ENCODE data around the gene FADS3. TPM values are rescaled to one million over a fixed set of nuclear protein-coding genes. Genes with fewer than 3 reads are reported as not detected.

Gene FADS3
- total RNA-seq, 4 donors from 2014 or later: 10.9 to 27.8 (median 18.3) TPM

DNA sequence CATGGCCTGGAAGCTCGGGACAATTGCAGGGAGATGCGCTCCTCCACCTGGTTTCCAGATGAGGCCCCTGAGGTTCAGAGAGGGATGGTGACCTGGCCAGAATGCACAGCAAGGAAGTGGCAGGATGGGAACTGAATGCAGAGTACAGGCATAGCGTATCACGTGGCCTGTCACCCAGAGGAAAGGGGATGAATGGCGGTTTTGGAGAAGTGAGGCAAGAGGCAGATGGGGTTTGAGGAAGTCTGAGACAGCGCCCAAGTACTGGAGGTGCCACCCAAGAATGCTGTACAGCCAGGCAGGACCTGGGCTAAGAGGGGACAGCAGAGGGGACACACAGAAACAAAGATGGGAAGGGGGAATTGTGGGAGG is 21.2 kb upstream of the FADS3 start:
- WGBS, 2 donors: 79 to 80% methylated on average over 6 of the region's 6 CpGs
- intact Hi-C loops (cut with DNase I; ENCODE audit: low total_unique reads): no loop called here
- no peak overlapping the region for H3K4me3 ChIP-seq (ENCODE audit: low read depth, poor library complexity, severe bottlenecking)
- TF ChIP-seq POLR2A (IDR thresholded peaks at IDR 0.05) (no peak), CTCF (IDR thresholded peaks at IDR 0.05) (no peak)
- DNase-seq (ENCODE audit: low spot score in 2 of 2): no peak

DNA sequence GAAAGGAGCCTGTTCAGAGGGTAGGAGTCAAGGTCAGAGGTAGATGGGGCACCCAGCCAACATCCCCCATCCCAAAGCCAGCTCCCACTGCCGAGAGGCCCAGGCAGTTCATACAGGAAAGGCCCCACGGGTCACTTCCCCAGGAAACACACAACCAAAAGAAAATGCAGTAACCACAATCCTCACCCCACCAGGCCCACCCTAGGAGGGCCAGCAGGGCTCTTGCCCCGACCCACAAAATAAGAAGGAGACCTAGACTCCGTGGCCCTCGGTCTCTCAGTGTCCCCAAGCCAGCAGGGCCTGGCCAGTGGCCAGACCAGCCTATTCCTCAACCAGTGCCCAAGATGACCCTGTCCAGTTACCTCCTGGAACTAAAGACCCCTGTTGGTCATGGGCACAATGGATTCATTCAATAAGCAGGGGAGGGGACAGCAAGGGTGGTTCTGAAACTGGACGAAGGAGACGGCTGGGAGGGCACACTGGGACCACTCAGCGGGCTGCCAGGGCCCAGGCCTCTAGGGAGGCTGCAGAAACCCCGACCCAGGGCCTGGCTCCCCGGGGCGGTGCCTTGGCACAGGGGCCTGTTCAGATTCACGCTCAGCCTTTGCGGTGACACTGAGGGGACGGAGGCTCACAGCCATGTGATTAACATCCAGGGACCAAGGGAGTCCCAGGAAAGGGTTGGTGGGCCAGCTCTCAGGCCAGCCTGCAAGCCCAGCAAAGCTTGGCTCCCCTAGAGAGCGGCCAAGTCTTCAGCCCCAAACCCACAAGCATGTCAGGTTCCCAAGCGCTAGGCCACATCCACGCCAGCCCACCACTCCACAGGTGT is 20.6 kb upstream of the FADS3 start:
- no peak overlapping the region for H3K4me3 ChIP-seq (ENCODE audit: low read depth, poor library complexity, severe bottlenecking)
- WGBS, 2 donors: 53 to 76% methylated on average over 13 to 15 of the region's 17 CpGs
- DNase-seq (ENCODE audit: low spot score in 2 of 2): peak in 1 of 2 donors; percentile 87

GRCh38 chr11:61911128-61911700 is 19.9 kb upstream of the FADS3 start:
- no peak for DNase-seq (ENCODE audit: low spot score in 2 of 2)
- 79% methylated on average over 7 of the region's 7 CpGs for WGBS, 2 donors
- H3K4me3 ChIP-seq (ENCODE audit: low read depth, poor library complexity, severe bottlenecking): no peak overlapping the region
- intact Hi-C loops (cut with DNase I; ENCODE audit: low total_unique reads): no loop called here
- TF ChIP-seq POLR2A (IDR thresholded peaks at IDR 0.05): no peak
- TF ChIP-seq CTCF (IDR thresholded peaks at IDR 0.05): no peak

More for the DNA sequence above, 20.6 kb upstream of the FADS3 start:
- intact Hi-C loops (cut with DNase I; ENCODE audit: low total_unique reads): no loop called here
- TF ChIP-seq CTCF (IDR thresholded peaks at IDR 0.05) (no peak), POLR2A (IDR thresholded peaks at IDR 0.05) (no peak)

DNA sequence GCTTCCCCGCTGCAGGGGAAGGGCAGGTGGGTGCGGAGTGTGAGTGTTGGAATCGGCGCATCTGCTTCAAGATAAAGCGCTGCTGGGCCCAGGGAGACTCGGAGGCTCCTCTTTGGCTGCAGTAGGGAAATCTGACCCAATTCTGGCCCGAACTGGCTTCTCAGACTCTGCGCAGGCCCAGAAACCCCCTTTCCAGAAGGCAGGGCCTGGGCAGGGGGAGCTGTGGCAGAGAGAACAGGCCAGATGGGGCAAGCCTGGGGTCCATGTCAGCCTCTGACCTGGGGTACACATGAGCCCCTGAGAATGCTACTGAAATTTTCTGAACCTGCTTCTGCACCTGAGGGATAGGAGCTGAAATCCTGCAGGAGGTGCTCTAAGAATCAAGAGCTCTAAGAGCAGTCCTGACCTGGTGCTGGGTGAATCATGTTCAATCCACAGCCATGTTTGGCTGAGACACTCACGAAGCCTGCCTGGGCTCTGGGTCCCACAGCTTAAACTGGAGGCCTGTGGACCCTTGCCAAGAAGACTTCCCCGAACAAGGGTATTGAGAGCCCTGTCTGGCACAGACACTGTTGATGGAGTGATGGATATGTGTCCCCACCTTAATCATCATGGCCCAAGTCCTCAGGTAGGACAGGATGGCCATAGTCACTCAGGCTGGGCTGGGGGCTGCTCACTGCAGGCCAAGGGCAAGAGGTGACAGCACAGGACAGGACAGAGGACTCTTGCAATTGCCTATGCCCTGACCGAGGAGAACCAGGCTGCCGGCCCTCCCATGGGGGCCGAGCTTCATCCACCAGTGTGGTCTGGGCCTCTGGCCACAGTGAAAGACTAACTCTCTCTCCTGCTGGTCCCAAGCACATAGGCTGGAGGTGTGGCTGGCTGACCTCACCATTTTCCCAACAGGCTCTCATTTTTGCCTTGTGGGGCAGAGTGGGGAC is 19.1 kb upstream of the FADS3 start:
- H3K4me3 ChIP-seq (ENCODE audit: low read depth, poor library complexity, severe bottlenecking): no peak overlapping the region
- 78 to 88% methylated on average over 10 to 11 of the region's 13 CpGs for WGBS, 2 donors
- intact Hi-C loops (cut with DNase I; ENCODE audit: low total_unique reads): no loop called here
- no peak for DNase-seq (ENCODE audit: low spot score in 2 of 2)
- TF ChIP-seq CTCF (IDR thresholded peaks at IDR 0.05) (no peak), POLR2A (IDR thresholded peaks at IDR 0.05) (no peak)

DNA sequence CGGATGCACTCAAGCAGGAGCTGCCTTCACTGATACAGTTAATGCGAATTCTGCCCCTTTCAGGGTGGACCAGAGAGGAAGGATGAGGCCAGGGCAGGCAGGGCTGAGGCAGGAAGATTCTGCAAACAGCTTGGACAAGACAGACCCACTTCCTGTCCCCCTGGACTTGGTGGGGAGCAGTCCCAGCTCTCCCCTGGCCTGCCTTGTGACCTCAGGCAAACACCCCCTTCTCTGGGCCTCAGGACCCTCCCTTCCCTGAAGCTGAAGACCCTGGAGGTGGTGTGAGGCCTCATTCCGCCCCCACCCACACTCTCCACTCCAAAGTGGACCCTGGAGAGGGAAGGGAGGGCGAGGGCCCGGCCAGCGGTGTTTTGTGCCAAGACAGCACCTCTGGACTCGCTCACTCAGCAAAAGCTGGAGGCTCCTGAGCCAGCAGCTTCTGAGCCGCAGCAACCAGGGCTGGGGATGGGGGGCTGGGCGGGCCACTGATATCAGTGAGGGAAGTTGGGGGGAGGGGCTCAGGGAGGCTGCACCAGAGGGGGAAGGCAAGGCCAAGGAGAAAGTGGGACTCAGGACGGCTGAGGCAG is 17.5 kb upstream of the FADS3 start:
- intact Hi-C loops (cut with DNase I; ENCODE audit: low total_unique reads): no loop called here
- 75 to 78% methylated on average over 10 of the region's 10 CpGs for WGBS, 2 donors
- TF ChIP-seq POLR2A (IDR thresholded peaks at IDR 0.05): no peak
- no peak for TF ChIP-seq CTCF (IDR thresholded peaks at IDR 0.05)
- H3K4me3 ChIP-seq (ENCODE audit: low read depth, poor library complexity, severe bottlenecking): no peak overlapping the region
- no peak for DNase-seq (ENCODE audit: low spot score in 2 of 2)
